Thyroid gland (tissue), 4 donors: ENCODE results near the gene FZD4.

Source experiments
- CTCF ChIP-seq, 6 experiments: fragments of 200-600 bp in 3 of 6; fragments of 450-650 bp in 3 of 6; sonication (generic) in 3 of 6; IDR thresholded peaks; one replicate each; pipeline ENCODE4 v1.5.1; 2016 to 2019; ENCODE audit warnings: antibody characterized with exemption in 6 of 6, mild to moderate bottlenecking in 2 of 6, inconsistent platforms in 1 of 6, moderate library complexity in 1 of 6
- POLR2A ChIP-seq, 2 donors: fragments of 450-650 bp; IDR thresholded peaks; one replicate each; pipeline ENCODE4 v1.6.1; 2017; ENCODE audit warnings: antibody characterized with exemption in 2 of 2, mild to moderate bottlenecking in 2 of 2, moderate library complexity in 1 of 2

GRCh38 chr11:86984701-86985100, 29.5 kb upstream of the FZD4 start:
- TF ChIP-seq CTCF (IDR thresholded peaks at IDR 0.05) = no peak
- TF ChIP-seq POLR2A (IDR thresholded peaks at IDR 0.05) = no peak
